Lung (tissue), 12 donors: Measurements from ENCODE around the gene KCTD20. TPM values are rescaled to one million over a fixed set of nuclear protein-coding genes. Genes with fewer than 3 reads are reported as not detected.

ENCODE experiments used
- ATAC-seq: fragments of 200-7000 bp; cut with Tn5 transposase; one replicate; pipeline ENCODE4 v1.9.1; 2020; ENCODE audit warnings: moderate number of reproducible peaks; ENCODE audit not compliant: insufficient read depth, low FRiP score
- DNase-seq, 3 donors: peaks; one replicate each; pipeline ENCODE4 v3.0.0-alpha.2; 2013 to 2017
- H3K27ac ChIP-seq, 2 donors: one replicate each; pipeline ENCODE4 v1.5.1; 2013; ENCODE audit warnings: mild to moderate bottlenecking in 2 of 2, moderate library complexity in 2 of 2, control low read depth in 1 of 2, inconsistent platforms in 1 of 2, low read depth in 1 of 2, low read length in 1 of 2
- H3K27me3 ChIP-seq, 3 donors: one replicate each; pipeline ENCODE4 v1.5.1; 2013; ENCODE audit warnings: low read length in 2 of 3; ENCODE audit not compliant: control insufficient read depth in 3 of 3, insufficient read depth in 3 of 3
- H3K36me3 ChIP-seq, 4 donors: one replicate each; pipeline ENCODE4 v1.5.1; 2013; ENCODE audit warnings: low read length in 4 of 4, mild to moderate bottlenecking in 1 of 4, moderate library complexity in 1 of 4; ENCODE audit not compliant: control insufficient read depth in 4 of 4, insufficient read depth in 4 of 4
- H3K4me1 ChIP-seq, 5 donors: one replicate each; pipeline ENCODE4 v1.5.1; 2013; ENCODE audit warnings: low read length in 5 of 5, mild to moderate bottlenecking in 2 of 5, moderate library complexity in 1 of 5; ENCODE audit not compliant: control insufficient read depth in 5 of 5, insufficient read depth in 5 of 5
- H3K4me3 ChIP-seq: one replicate; pipeline ENCODE4 v1.5.1; 2013; ENCODE audit warnings: mild to moderate bottlenecking, control low read depth, moderate library complexity
- H3K9ac ChIP-seq, 2 donors: one replicate each; pipeline ENCODE4 v1.5.1; 2013; ENCODE audit warnings: low read length in 2 of 2, control low read depth in 1 of 2; ENCODE audit not compliant: insufficient read depth in 1 of 2
- H3K9me3 ChIP-seq, 4 donors: one replicate each; pipeline ENCODE4 v1.5.1; 2013; ENCODE audit warnings: low read length in 3 of 4, mild to moderate bottlenecking in 1 of 4, moderate library complexity in 1 of 4; ENCODE audit not compliant: control insufficient read depth in 4 of 4, insufficient read depth in 3 of 4
- WGBS, 2 donors: extraction: QIAGEN DNeasy Blood & Tissue Kit; methylation state at CpG; one replicate each; pipeline ENCODE4 v1.1.7; 2013; 5-methylcytosine and 5-hydroxymethylcytosine counted together
- polyA plus RNA-seq, 2 donors: library from polyadenylated mRNA; stranded (reverse); fragments of 200-250 nt; gene quantifications; one replicate each; pipeline ENCODE4 v1.2.1, GENCODE V29; 2013
- total RNA-seq, 2 donors: library from RNA; depleted of rRNA in 1 of 2; stranded (reverse); fragments of >200 nt in 1 of 2; gene quantifications; one replicate each; pipeline ENCODE4 v1.2.1, GENCODE V29; 2014 to 2021
- TF ChIP-seq, protein P1 (sequence below): IDR thresholded peaks from 2 replicates; pipeline ENCODE4 v1.5.1; 2012; ENCODE audit warnings: mild to moderate bottlenecking; ENCODE audit errors: control extremely low read depth, extremely low read depth
- donor health status: control.
- donor health status: control.
- donor health status: Bipolar disorder and iron deficiency.
- donor health status: healthy.
- donor health status: DM: yes; HTN: yes; CAD: no.

Gene KCTD20
- total and polyA plus RNA-seq, 4 donors = 11.5 to 56.7 (median 36.0) TPM

DNA sequence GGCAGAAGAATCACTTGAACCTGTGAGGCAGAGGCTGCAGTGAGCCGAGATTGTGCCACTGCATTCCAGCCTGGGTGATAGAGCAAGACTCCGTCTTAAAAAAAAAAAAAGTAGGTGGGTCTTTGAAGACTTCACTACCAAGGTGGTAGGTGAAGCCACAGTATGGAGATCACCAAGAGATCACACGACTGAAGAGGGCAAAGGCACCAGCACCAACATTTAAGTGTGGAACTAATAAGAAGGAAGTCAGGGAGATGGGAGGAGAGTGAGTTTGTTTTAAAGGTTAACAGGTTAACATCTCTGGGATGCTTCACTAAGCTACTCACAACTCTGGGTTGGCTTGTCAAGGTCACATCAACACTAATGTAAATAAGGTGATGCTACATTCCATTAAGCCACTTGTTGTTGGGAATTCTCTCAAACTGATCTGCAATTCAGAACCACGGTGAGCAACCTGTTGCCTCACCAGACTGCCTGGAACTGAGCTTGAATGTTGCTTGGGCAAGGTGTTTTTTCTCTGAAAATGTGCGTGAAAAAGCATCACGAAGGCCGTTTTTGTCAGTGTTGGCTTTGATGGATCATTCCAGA, 48.7 kb downstream of the KCTD20 start:
- Histone ChIP-seq H3K9ac (no peak overlapping the region), H3K27ac (no peak overlapping the region), H3K27me3 (no peaks in the 10 kb centered on the region), H3K4me1 (peaks cover 0 to 10% (median 0%) of the 10 kb centered on the region in 5 donors), H3K36me3 (peaks cover 11 to 25% (median 23%) of the 10 kb centered on the region in 4 donors), H3K4me3 (no peak overlapping the region), H3K9me3 (no peaks in the 10 kb centered on the region)
- ATAC-seq (no peak), DNase-seq (no peak)
- 91% methylated on average over 7 of the region's 7 CpGs for WGBS, 2 donors
- TF ChIP-seq, protein P1, sequence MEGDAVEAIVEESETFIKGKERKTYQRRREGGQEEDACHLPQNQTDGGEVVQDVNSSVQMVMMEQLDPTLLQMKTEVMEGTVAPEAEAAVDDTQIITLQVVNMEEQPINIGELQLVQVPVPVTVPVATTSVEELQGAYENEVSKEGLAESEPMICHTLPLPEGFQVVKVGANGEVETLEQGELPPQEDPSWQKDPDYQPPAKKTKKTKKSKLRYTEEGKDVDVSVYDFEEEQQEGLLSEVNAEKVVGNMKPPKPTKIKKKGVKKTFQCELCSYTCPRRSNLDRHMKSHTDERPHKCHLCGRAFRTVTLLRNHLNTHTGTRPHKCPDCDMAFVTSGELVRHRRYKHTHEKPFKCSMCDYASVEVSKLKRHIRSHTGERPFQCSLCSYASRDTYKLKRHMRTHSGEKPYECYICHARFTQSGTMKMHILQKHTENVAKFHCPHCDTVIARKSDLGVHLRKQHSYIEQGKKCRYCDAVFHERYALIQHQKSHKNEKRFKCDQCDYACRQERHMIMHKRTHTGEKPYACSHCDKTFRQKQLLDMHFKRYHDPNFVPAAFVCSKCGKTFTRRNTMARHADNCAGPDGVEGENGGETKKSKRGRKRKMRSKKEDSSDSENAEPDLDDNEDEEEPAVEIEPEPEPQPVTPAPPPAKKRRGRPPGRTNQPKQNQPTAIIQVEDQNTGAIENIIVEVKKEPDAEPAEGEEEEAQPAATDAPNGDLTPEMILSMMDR = no peak

DNA sequence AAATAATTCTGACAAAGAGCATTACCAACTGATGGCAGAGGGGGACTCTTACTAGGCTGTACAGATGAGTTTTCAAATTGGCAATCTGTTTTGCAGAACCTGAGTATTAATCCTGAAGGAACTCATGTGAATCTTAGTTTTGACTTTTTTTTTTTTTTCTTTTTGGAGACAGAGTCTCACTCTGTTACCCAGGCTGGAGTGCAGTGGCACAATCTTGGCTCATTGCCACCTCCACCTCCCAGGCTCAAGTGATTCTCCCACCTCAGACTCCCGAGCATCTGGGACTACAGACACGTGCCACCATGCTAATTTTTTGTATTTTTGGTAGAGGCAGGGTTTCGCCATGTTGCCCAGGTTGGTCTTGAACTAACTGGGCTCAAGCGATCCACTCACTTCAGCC, 49.3 kb downstream of the KCTD20 start:
- DNase-seq (no peak), ATAC-seq (no peak)
- Histone ChIP-seq H3K27ac (no peak overlapping the region), H3K36me3 (peaks cover 9 to 31% (median 23%) of the 10 kb centered on the region in 4 donors), H3K4me1 (peaks cover 0 to 10% (median 0%) of the 10 kb centered on the region in 5 donors), H3K9me3 (no peaks in the 10 kb centered on the region), H3K4me3 (no peak overlapping the region), H3K9ac (no peak overlapping the region), H3K27me3 (no peaks in the 10 kb centered on the region)
- WGBS, 2 donors = 86 to 89% methylated on average over 4 of the region's 4 CpGs
- TF ChIP-seq, protein P1 = no peak

DNA sequence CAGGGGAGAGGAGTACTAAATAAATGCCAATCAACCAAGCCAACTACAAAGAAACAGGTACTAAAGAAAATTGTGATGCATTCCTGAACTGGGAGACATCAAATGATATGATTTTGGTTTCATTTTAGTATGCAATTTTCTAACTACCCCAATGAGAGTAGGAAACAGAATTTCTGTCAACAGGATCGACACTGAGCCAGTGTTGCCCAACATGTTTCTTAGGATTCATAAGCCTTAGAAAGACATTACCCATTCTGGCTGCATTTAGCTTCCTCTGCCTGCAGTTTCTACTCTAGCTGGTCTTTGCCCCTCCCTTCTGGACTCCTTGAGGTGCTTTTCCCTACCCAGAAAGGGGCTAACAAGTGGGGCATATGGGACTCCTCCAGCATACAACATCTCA, 49.8 kb downstream of the KCTD20 start:
- TF ChIP-seq, protein P1 = no peak
- Histone ChIP-seq H3K27me3 (no peaks in the 10 kb centered on the region), H3K27ac (no peak overlapping the region), H3K4me3 (no peak overlapping the region), H3K4me1 (peaks cover 0 to 10% (median 0%) of the 10 kb centered on the region in 5 donors), H3K9me3 (no peaks in the 10 kb centered on the region), H3K9ac (no peak overlapping the region), H3K36me3 (peaks cover 12 to 32% (median 27%) of the 10 kb centered on the region in 4 donors)
- ATAC-seq = no peak
- DNase-seq = no peak
- 38 to 71% methylated on average over 1 of the region's 1 CpG for WGBS, 2 donors

DNA sequence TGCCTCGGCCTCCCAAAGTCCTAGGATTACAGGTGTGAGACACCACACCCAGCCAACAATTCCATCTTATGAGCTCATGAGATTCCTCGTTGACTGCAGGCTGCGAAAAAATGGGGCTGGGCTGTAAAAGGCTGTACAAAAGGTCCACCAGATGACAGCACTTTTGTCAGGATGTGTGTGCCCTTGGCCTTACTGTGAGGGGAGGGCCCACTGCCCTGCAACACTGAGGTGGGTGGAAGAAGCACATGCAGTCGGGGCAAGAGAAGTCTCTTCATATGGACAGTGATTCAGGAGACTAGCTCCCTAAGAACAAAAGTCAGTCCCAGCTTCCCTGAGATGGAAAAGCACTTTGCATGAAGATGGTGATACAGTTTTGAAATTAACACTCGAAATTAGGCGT, 50.5 kb downstream of the KCTD20 start:
- no peak for ATAC-seq
- Histone ChIP-seq H3K36me3 (peaks cover 12 to 31% (median 26%) of the 10 kb centered on the region in 4 donors), H3K4me3 (no peak overlapping the region), H3K27me3 (no peaks in the 10 kb centered on the region), H3K27ac (peak overlapping the region in 1 of 2 donors; percentile 37), H3K4me1 (peaks cover 0 to 10% (median 0%) of the 10 kb centered on the region in 5 donors), H3K9ac (no peak overlapping the region), H3K9me3 (no peaks in the 10 kb centered on the region)
- TF ChIP-seq, protein P1 = no peak
- no peak for DNase-seq
- 84 to 87% methylated on average over 6 of the region's 6 CpGs for WGBS, 2 donors
